ENCODE measurements around the gene CEP85L. TPM values are rescaled to one million over a fixed set of nuclear protein-coding genes. Genes with fewer than 3 reads are reported as not detected.

CEP85L gene
- total and polyA plus RNA-seq, 2 experiments from 2014 or later = 9.1 to 10.1 TPM

GRCh38 chr6:118677193-118677592 lies 25.8 kb upstream of the CEP85L start (continued):
- TF ChIP-seq REST (IDR thresholded peaks at IDR 0.05; ENCODE audit: unreplicated experiment) = peak; percentile 70

GRCh38 chr6:118675225-118675624 lies 23.8 kb upstream of the CEP85L start:
- DNase-seq (ENCODE audit: low spot score) = no peak

More at GRCh38 chr6:118675225-118675624, 23.8 kb upstream of the CEP85L start:
- Histone ChIP-seq H3K9me2 (ENCODE audit: insufficient read depth) (peaks cover 4% of the 10 kb centered on the region; the same call in 1 of the 2 replicates), H3K4me2 (no peak overlapping the region), H3K79me2 (replicated peaks; ENCODE audit: insufficient read depth) (no peaks in the 10 kb centered on the region), H3K36me3 (ENCODE audit: insufficient read depth) (no peaks in the 10 kb centered on the region), H3K4me1 (ENCODE audit: insufficient read depth) (no peaks in the 10 kb centered on the region), H3K27ac (ENCODE audit: low read depth) (no peak overlapping the region), H3K4me3 (no peak overlapping the region), H2AFZ (no peak overlapping the region), H4K20me1 (replicated peaks; ENCODE audit: insufficient read depth) (no peaks in the 10 kb centered on the region), H3F3A (replicated peaks; ENCODE audit: low read depth) (no peaks in the 10 kb centered on the region), H3K27me3 (ENCODE audit: insufficient read depth) (no peaks in the 10 kb centered on the region)
- no peak for ATAC-seq
- no peaks in the 10 kb centered on the region for H3K27me3 Mint-ChIP-seq (ENCODE audit: insufficient read depth, low read depth, poor library complexity)
- TF ChIP-seq JUNB (IDR thresholded peaks at IDR 0.05; ENCODE audit: unreplicated experiment) = no peak
- TF ChIP-seq EZH2 (IDR thresholded peaks at IDR 0.05; ENCODE audit: low read depth, unreplicated experiment) = no peak
- TF ChIP-seq POLR2AphosphoS5 (IDR thresholded peaks at IDR 0.05; ENCODE audit: low read depth) = no peak
- TF ChIP-seq ZNF331 (CRISPR knock-in tag; IDR thresholded peaks at IDR 0.05; ENCODE audit: low read depth) = no peak
- TF ChIP-seq CREB1 (CRISPR knock-in tag; IDR thresholded peaks at IDR 0.05; ENCODE audit: low read depth) = no peak
- TF ChIP-seq EZH2phosphoT487 (IDR thresholded peaks at IDR 0.05; ENCODE audit: unreplicated experiment) = no peak
- no peak for TF ChIP-seq ZNF462 (CRISPR knock-in tag; IDR thresholded peaks at IDR 0.05)
- no peak overlapping the region for H3K4me3 Mint-ChIP-seq
- H3K27ac Mint-ChIP-seq = no peak overlapping the region
- no peaks in the 10 kb centered on the region for H3K36me3 Mint-ChIP-seq (ENCODE audit: low read depth)
- H3K9me3 Mint-ChIP-seq = no peaks in the 10 kb centered on the region
- no peaks in the 10 kb centered on the region for H3K4me1 Mint-ChIP-seq
